PC-3 (cell line): Measurements from ENCODE around the gene HRC. TPM values are rescaled to one million over a fixed set of nuclear protein-coding genes. Genes with fewer than 3 reads are reported as not detected.

Experiments used
- ATAC-seq: fragments of 200-7000 bp; cut with Tn5 transposase; 2 replicates; pipeline ENCODE4 v1.9.1; 2020; ENCODE audit warnings: mild to moderate bottlenecking, moderate library complexity
- BruUV-seq: library from RNA; stranded (reverse); fragments of 400-500 nt; replicated peaks from 2 replicates; lab custom pipeline; 2021; lab: Mats Ljungman, UMichigan
- CTCF ChIA-PET: fragments of 300-600 bp; sonication (Branson Sonifier 250); formaldehyde crosslinking; loops from one replicate; lab custom pipeline; 2022; ENCODE audit warnings: antibody characterized with exemption; lab: Charles Lee
- POLR2A ChIA-PET: fragments of 300-600 bp; sonication (Branson Sonifier 250); formaldehyde crosslinking; loops from one replicate; lab custom pipeline; 2022; ENCODE audit warnings: antibody characterized with exemption; ENCODE audit not compliant: unreplicated experiment; lab: Charles Lee
- DNase-seq: peaks from one replicate; pipeline ENCODE4 v3.0.0-alpha.2; 2015
- H2AFZ ChIP-seq: fragments of 300-600 bp; sonication (generic); 2 replicates; pipeline ENCODE4 v1.6.0; 2016; ENCODE audit warnings: antibody characterized with exemption, low read length
- H3F3A ChIP-seq: fragments of 300-600 bp; sonication (generic); one replicate; pipeline ENCODE4 v1.6.0; 2017; ENCODE audit warnings: antibody characterized with exemption, low read length, control low read depth, mild to moderate bottlenecking; ENCODE audit not compliant: unreplicated experiment
- H3K27ac ChIP-seq: fragments of 300-600 bp; sonication (generic); 2 replicates; pipeline ENCODE4 v1.5.1; 2016; ENCODE audit warnings: mild to moderate bottlenecking, low read length
- H3K27me3 ChIP-seq: fragments of 300-600 bp; sonication (generic); 2 replicates; pipeline ENCODE4 v1.6.1; 2016; ENCODE audit warnings: low read length, mixed read lengths
- H3K36me3 ChIP-seq: fragments of 300-600 bp; sonication (generic); 2 replicates; pipeline ENCODE4 v1.6.1; 2016; ENCODE audit warnings: low read depth, mixed run types, low read length, mixed read lengths
- H3K4me1 ChIP-seq: fragments of 300-600 bp; sonication (generic); 2 replicates; pipeline ENCODE4 v1.5.1; 2016; ENCODE audit warnings: low read length; ENCODE audit not compliant: insufficient read depth
- H3K4me2 ChIP-seq: fragments of 300-600 bp; sonication (generic); 2 replicates; pipeline ENCODE4 v1.6.0; 2016; ENCODE audit warnings: low read length
- H3K4me3 ChIP-seq: fragments of 300-600 bp; sonication (generic); 2 replicates; pipeline ENCODE4 v1.5.1; 2016; ENCODE audit warnings: mild to moderate bottlenecking, low read length, mixed read lengths
- H3K79me2 ChIP-seq: fragments of 300-600 bp; sonication (generic); 2 replicates; pipeline ENCODE4 v1.6.1; 2017; ENCODE audit warnings: low read length, mixed read lengths
- H3K9ac ChIP-seq: fragments of 300-600 bp; sonication (generic); 2 replicates; pipeline ENCODE4 v1.6.0; 2016; ENCODE audit warnings: mild to moderate bottlenecking, low read length
- H3K9me2 ChIP-seq: fragments of 300-600 bp; sonication (generic); replicated peaks from 2 replicates; pipeline ENCODE4 v1.6.1; 2016; ENCODE audit warnings: mixed run types, low read length, mixed read lengths
- H3K9me3 ChIP-seq: fragments of 300-600 bp; sonication (generic); 2 replicates; pipeline ENCODE4 v1.6.1; 2016; ENCODE audit warnings: low read length, mixed read lengths
- H4K20me1 ChIP-seq: fragments of 300-600 bp; sonication (generic); 2 replicates; pipeline ENCODE4 v1.6.1; 2016; ENCODE audit warnings: low read length, mixed read lengths
- EZH2 ChIP-seq: fragments of 300-600 bp; sonication (generic); IDR thresholded peaks from one replicate; pipeline ENCODE4 v1.6.1; 2017; ENCODE audit warnings: antibody characterized with exemption, mild to moderate bottlenecking, low read length; ENCODE audit not compliant: unreplicated experiment
- EZH2phosphoT487 ChIP-seq: fragments of 300-600 bp; sonication (generic); IDR thresholded peaks from 2 replicates; pipeline ENCODE4 v1.6.1; 2018; ENCODE audit warnings: mild to moderate bottlenecking, antibody characterized with exemption, low read length, borderline replicate concordance
- intact Hi-C: fragments of 100-400 bp; cut with micrococcal nuclease; formaldehyde crosslinking; loops from 2 replicates; pipeline ENCODE4 v1.9.0; 2023
- total RNA-seq: library from RNA; depleted of rRNA; stranded (reverse); fragments of >200 nt; gene quantifications from 2 replicates; pipeline ENCODE4 v1.2.3, GENCODE V29; 2014
- TF ChIP-seq, protein P1 (sequence below): fragments of 300-600 bp; sonication (generic); conservative IDR thresholded peaks from 2 replicates; pipeline ENCODE4 v1.5.1; 2017; ENCODE audit warnings: antibody characterized with exemption, low read depth, mild to moderate bottlenecking, low read length

HRC gene
- total RNA-seq, 1 experiment from 2014 or later: not detected

GRCh38 chr19:49113762-49114629 lies 41.2 kb downstream of the HRC start, which contains the start of gene LIN7B:
Gene LIN7B, plus strand, starts transcription at chr19:49114370. Its CDS starts 35 bp downstream, at chr19:49114405.
- Histone ChIP-seq H4K20me1 (no peaks in the 10 kb centered on the region), H3K4me2 (peak within 1 kb of the TSS; percentile 91), H3K4me1 (peaks cover 10% of the 10 kb centered on the region; the same call in 1 of the 2 replicates), H3K9ac (0 out of 2 replicates have a peak within 1 kb of the TSS, but pooled peaks have one; percentile 27), H3K27me3 (no peaks in the 10 kb centered on the region), H3K36me3 (no peaks in the 10 kb centered on the region; the same call in 1 of the 2 replicates), H3K9me2 (no peaks in the 10 kb centered on the region), H3F3A (no peaks in the 10 kb centered on the region), H3K27ac (no peak within 1 kb of the TSS), H3K79me2 (no peaks in the 10 kb centered on the region), H2AFZ (peak within 1 kb of the TSS; percentile 95), H3K4me3 (peak within 1 kb of the TSS; percentile 75), H3K9me3 (no peaks in the 10 kb centered on the region)
- peak; percentile 73 for DNase-seq
- CTCF ChIA-PET: interaction anchor here (1.5 to 2.0 kb wide), 2 partner anchors 14 to 16 kb away, joined by 5 to 15 read pairs; no protein-coding TSS in a partner anchor
- intact Hi-C loops: no loop called here
- POLR2A ChIA-PET: no interaction called here
- TF ChIP-seq EZH2phosphoT487 (no peak), EZH2 (no peak)
- TF ChIP-seq, protein P1, sequence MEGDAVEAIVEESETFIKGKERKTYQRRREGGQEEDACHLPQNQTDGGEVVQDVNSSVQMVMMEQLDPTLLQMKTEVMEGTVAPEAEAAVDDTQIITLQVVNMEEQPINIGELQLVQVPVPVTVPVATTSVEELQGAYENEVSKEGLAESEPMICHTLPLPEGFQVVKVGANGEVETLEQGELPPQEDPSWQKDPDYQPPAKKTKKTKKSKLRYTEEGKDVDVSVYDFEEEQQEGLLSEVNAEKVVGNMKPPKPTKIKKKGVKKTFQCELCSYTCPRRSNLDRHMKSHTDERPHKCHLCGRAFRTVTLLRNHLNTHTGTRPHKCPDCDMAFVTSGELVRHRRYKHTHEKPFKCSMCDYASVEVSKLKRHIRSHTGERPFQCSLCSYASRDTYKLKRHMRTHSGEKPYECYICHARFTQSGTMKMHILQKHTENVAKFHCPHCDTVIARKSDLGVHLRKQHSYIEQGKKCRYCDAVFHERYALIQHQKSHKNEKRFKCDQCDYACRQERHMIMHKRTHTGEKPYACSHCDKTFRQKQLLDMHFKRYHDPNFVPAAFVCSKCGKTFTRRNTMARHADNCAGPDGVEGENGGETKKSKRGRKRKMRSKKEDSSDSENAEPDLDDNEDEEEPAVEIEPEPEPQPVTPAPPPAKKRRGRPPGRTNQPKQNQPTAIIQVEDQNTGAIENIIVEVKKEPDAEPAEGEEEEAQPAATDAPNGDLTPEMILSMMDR: peak; percentile 37
- peak; percentile 64 for ATAC-seq
- BruUV-seq: no TSS peak

DNA sequence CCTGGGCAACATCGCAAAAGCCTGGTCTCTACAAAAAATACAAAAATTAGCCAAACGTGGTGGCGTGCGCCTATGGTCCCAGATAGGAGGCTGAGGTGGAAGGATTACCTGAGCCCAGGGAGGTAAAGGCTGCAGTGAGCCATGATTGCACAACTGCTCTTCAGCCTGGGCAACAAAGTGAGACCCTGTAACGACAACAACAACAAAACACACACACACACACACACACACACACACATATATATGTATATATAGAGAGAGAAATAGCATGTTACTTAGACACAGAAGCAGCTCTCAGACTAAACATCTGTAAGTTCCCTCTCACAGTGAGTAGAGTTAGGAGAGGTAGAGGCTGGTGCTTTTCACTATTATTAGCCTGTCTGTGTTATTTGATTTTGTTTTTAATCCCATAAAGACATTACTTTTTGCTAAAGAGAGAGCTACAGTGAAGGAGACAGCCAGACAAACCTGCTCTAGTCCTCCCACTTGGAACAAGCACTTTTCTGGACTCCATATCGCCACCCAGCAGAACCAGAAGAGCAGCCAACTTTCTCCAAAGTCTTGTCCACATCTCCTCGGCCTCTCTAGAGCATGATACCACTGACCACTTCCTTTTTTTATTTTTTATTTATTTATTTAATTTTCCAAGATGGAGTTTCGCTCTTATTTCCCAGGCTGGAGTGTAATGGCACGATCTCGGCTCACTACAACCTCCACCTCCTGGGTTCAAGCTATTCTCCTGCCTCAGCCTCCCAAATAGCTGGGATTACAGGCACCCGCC lies 43.8 kb downstream of the HRC start:
- ChIA-PET CTCF (no interaction called here), POLR2A (no interaction called here)
- intact Hi-C loops: no loop called here
- H3K9me3 ChIP-seq: no peaks in the 10 kb centered on the region
- no peak overlapping the region for H3K4me2 ChIP-seq
- DNase-seq (no peak), ATAC-seq (no peak)
- H3F3A ChIP-seq: no peaks in the 10 kb centered on the region
- H3K9ac ChIP-seq: no peak overlapping the region
- no peaks in the 10 kb centered on the region for H3K27me3 ChIP-seq
- H3K4me3 ChIP-seq: no peak overlapping the region
- no peak overlapping the region for H2AFZ ChIP-seq
- BruUV-seq: no TSS peak
- no peaks in the 10 kb centered on the region for H3K79me2 ChIP-seq
- 0 out of 2 replicates have a peak, but pooled peaks cover 4% of the 10 kb centered on the region for H3K4me1 ChIP-seq
- no peaks in the 10 kb centered on the region for H4K20me1 ChIP-seq
- TF ChIP-seq EZH2phosphoT487 (no peak), EZH2 (no peak)
- TF ChIP-seq, protein P1: no peak
- no peaks in the 10 kb centered on the region for H3K9me2 ChIP-seq
- peaks cover 15% of the 10 kb centered on the region for H3K36me3 ChIP-seq
- H3K27ac ChIP-seq: no peak overlapping the region
